T-cell (primary cell): ENCODE data around the gene ATP5F1D. TPM values are rescaled to one million over a fixed set of nuclear protein-coding genes. Genes with fewer than 3 reads are reported as not detected.
A peak's percentile ranks its signal among the peaks of the same experiment; 100 is the strongest.

ENCODE experiments used
- ATAC-seq, 4 experiments: fragments of 200-7000 bp in 3 of 4; fragments of 150-1000 bp in 1 of 4; cut with Tn5 transposase; replicated peaks in 1 of 4; 1 replicate in 3 of 4; 2 replicates in 1 of 4; pipeline ENCODE4 v1.10.0; 2021; ENCODE audit warnings: moderate library complexity in 3 of 4, mild to moderate bottlenecking in 2 of 4, moderate number of reproducible peaks in 1 of 4
- CTCF ChIA-PET, 2 donors: fragments of 300-600 bp; sonication (Branson Sonifier 250); formaldehyde crosslinking; loops; one replicate each; lab custom pipeline; 2022; ENCODE audit warnings: antibody characterized with exemption in 2 of 2; lab: Charles Lee
- POLR2A ChIA-PET, 2 donors: fragments of 300-600 bp; sonication (Branson Sonifier 250); formaldehyde crosslinking; loops; one replicate each; lab custom pipeline; 2022; ENCODE audit warnings: antibody characterized with exemption in 2 of 2; lab: Charles Lee
- DNase-seq, 35 experiments: peaks; one replicate each; pipeline versions ENCODE4 v3.0.0 to v3.0.0-alpha.2; 2013 to 2023
- H3K27ac ChIP-seq: one replicate; pipeline ENCODE4 v1.5.1; 2013; ENCODE audit warnings: low read length
- H3K27me3 ChIP-seq, 2 experiments: replicated peaks in 1 of 2; 1 replicate in 1 of 2; 2 replicates in 1 of 2; pipeline versions ENCODE4 v1.6.1 to v1.7.0; 2013; ENCODE audit warnings: low read length in 1 of 2, mixed read lengths in 1 of 2; ENCODE audit not compliant: control insufficient read depth in 2 of 2, insufficient read depth in 2 of 2; ENCODE audit errors: extremely low read depth in 1 of 2
- H3K36me3 ChIP-seq, 2 donors: 1 replicate in 1 of 2; 2 replicates in 1 of 2; pipeline versions ENCODE4 v1.6.1 to v1.7.0; 2013; ENCODE audit warnings: low read length in 1 of 2; ENCODE audit not compliant: control insufficient read depth in 2 of 2, insufficient read depth in 1 of 2; ENCODE audit errors: extremely low read depth in 1 of 2
- H3K4me1 ChIP-seq, 2 experiments: 1 replicate in 1 of 2; 2 replicates in 1 of 2; pipeline versions ENCODE4 v1.6.1 to v1.7.0; 2013; ENCODE audit warnings: low read length in 2 of 2, mixed read lengths in 1 of 2; ENCODE audit not compliant: insufficient read depth in 2 of 2, control insufficient read depth in 1 of 2; ENCODE audit errors: extremely low read depth in 1 of 2
- H3K4me3 ChIP-seq, 2 donors: 1 replicate in 1 of 2; 2 replicates in 1 of 2; pipeline versions ENCODE4 v1.5.1 to v1.7.0; 2013; ENCODE audit warnings: mild to moderate bottlenecking in 2 of 2, low read length in 1 of 2, moderate library complexity in 1 of 2; ENCODE audit not compliant: control insufficient read depth in 1 of 2; ENCODE audit errors: extremely low read depth in 1 of 2
- H3K9me3 ChIP-seq: 2 replicates; pipeline ENCODE4 v1.7.0; 2013
- H3K27ac Mint-ChIP-seq, 2 donors: one replicate each; pipeline ENCODE4 v1.8.0; 2020 to 2021; ENCODE audit warnings: mild to moderate bottlenecking in 2 of 2, mixed read lengths in 2 of 2
- H3K27me3 Mint-ChIP-seq, 2 donors: one replicate each; pipeline ENCODE4 v1.8.0; 2021 to 2022; ENCODE audit warnings: mixed read lengths in 2 of 2
- H3K36me3 Mint-ChIP-seq: one replicate; pipeline ENCODE4 v1.8.0; 2021; ENCODE audit warnings: mixed read lengths
- H3K4me1 Mint-ChIP-seq, 3 donors: one replicate each; pipeline ENCODE4 v1.8.0; 2020 to 2022; ENCODE audit warnings: mixed read lengths in 3 of 3, mild to moderate bottlenecking in 1 of 3
- H3K4me3 Mint-ChIP-seq, 3 donors: one replicate each; pipeline ENCODE4 v1.8.0; 2020 to 2022; ENCODE audit warnings: mild to moderate bottlenecking in 3 of 3, mixed read lengths in 3 of 3, moderate library complexity in 3 of 3
- H3K9me3 Mint-ChIP-seq, 3 donors: one replicate each; pipeline ENCODE4 v1.8.0; 2020 to 2022; ENCODE audit warnings: mixed read lengths in 3 of 3
- WGBS: methylation state at CpG from one replicate; pipeline ENCODE4 v1.1.5; 2013; ENCODE audit warnings: missing lambda C conversion rate; ENCODE audit not compliant: insufficient coverage; 5-methylcytosine and 5-hydroxymethylcytosine counted together
- total RNA-seq, 35 experiments: library from RNA in 6 of 35; stranded (reverse) in 6 of 35; fragments of 120-200 nt in 1 of 35; gene quantifications; one replicate each; pipeline versions ENCODE4 v1.2.1 to v1.2.4 and lab custom pipeline; 2013 to 2026

The ATP5F1D gene
- total RNA-seq, 5 donors from 2014 or later (not counting 1 experiment from before 2014, with no cell fraction given) = 117 to 233 (median 155) TPM

- CTCF ChIA-PET = no interaction called here
- peak overlapping the region; percentile 15 to 47 for H3K4me3 ChIP-seq
- no peak for ATAC-seq
- POLR2A ChIA-PET = interaction anchor here in 1 of 2 donors (1.3 kb wide), 1 partner anchor 30 kb away, joined by 3 read pairs; the partner anchor contains the start of gene CIRBP
- H3K4me1 ChIP-seq = peaks cover 9 to 61% of the 10 kb centered on the region in 2 experiments
- peak in 3 of 35 experiments; percentile 9 to 40 (median 16) for DNase-seq
- H3K27ac ChIP-seq = no peak overlapping the region
- peak overlapping the region in 1 of 2 donors; percentile 66 for H3K27ac Mint-ChIP-seq
- H3K4me3 Mint-ChIP-seq = peak overlapping the region; percentile 78 to 93 (median 80)
- H3K36me3 ChIP-seq = peaks cover 0 to under 1% of the 10 kb centered on the region in 2 donors
- peaks cover 24 to 42% (median 42%) of the 10 kb centered on the region in 3 donors for H3K4me1 Mint-ChIP-seq
- H3K27me3 Mint-ChIP-seq = peaks cover 5 to 8% of the 10 kb centered on the region in 2 donors
- 61% methylated on average over 30 of the region's 34 CpGs for WGBS
- no peaks in the 10 kb centered on the region for H3K36me3 Mint-ChIP-seq
- no peaks in the 10 kb centered on the region for H3K9me3 Mint-ChIP-seq
- H3K27me3 ChIP-seq = peaks cover 2 to 40% of the 10 kb centered on the region in 2 experiments
- no peaks in the 10 kb centered on the region for H3K9me3 ChIP-seq
Observed at GRCh38 chr19:1238369-1239303, 2.9 kb upstream of the ATP5F1D start.

GRCh38 chr19:1239420-1239795 is 2.1 kb upstream of the ATP5F1D start:
- Histone ChIP-seq H3K27me3 (peaks cover 2 to 40% of the 10 kb centered on the region in 2 experiments), H3K27ac (peak overlapping the region; percentile 70), H3K36me3 (peaks cover 4 to 8% of the 10 kb centered on the region in 2 donors), H3K4me3 (no peak overlapping the region), H3K4me1 (peaks cover 12 to 69% of the 10 kb centered on the region in 2 experiments), H3K9me3 (no peaks in the 10 kb centered on the region)
- Mint-ChIP-seq H3K9me3 (no peaks in the 10 kb centered on the region), H3K4me3 (peak overlapping the region; percentile 78 to 93 (median 80)), H3K27ac (peak overlapping the region; percentile 58 to 66), H3K36me3 (no peaks in the 10 kb centered on the region), H3K27me3 (peaks cover 5 to 8% of the 10 kb centered on the region in 2 donors), H3K4me1 (peaks cover 24 to 43% (median 42%) of the 10 kb centered on the region in 3 donors)
- ChIA-PET POLR2A (no interaction called here), CTCF (no interaction called here)
- DNase-seq (peak in 2 of 35 experiments; percentile 14 to 26), ATAC-seq (no peak)
- 91% methylated on average over 8 of the region's 11 CpGs for WGBS

GRCh38 chr19:1239796-1240737 is 1.5 kb upstream of the ATP5F1D start:
- ChIA-PET CTCF (interaction anchor here in 1 of 2 donors (1.0 kb wide), 1 partner anchor 22 kb away, joined by 3 read pairs; no protein-coding TSS in a partner anchor), POLR2A (interaction anchor here (0.6 to 1.1 kb wide), 3 partner anchors 29 to 394 kb away, joined by 3 to 5 read pairs (median 3); partner anchors contain the start of gene CIRBP (in 1 of the 2))
- Histone ChIP-seq H3K4me3 (peak overlapping the region; percentile 24 to 35), H3K9me3 (no peaks in the 10 kb centered on the region), H3K36me3 (peaks cover 4 to 10% of the 10 kb centered on the region in 2 donors), H3K27ac (peak overlapping the region; percentile 70), H3K4me1 (peaks cover 18 to 75% of the 10 kb centered on the region in 2 experiments), H3K27me3 (peaks cover 2 to 40% of the 10 kb centered on the region in 2 experiments)
- ATAC-seq (peak; percentile 47 to 71 (median 50)), DNase-seq (peak; percentile 72 to 100 (median 91))
- Mint-ChIP-seq H3K27ac (peak overlapping the region in 1 of 2 donors; percentile 58), H3K4me1 (peaks cover 24 to 47% (median 46%) of the 10 kb centered on the region in 3 donors), H3K36me3 (no peaks in the 10 kb centered on the region), H3K9me3 (no peaks in the 10 kb centered on the region), H3K27me3 (peaks cover 5 to 8% of the 10 kb centered on the region in 2 donors), H3K4me3 (peak overlapping the region in 2 of 3 donors; percentile 88 to 93)
- whole genome bisulfite sequencing = 15% methylated on average over 76 of the region's 84 CpGs

- H3K4me1 ChIP-seq = peaks cover 18 to 84% of the 10 kb centered on the region in 2 experiments
- Mint-ChIP-seq H3K4me1 (peaks cover 24 to 47% (median 46%) of the 10 kb centered on the region in 3 donors), H3K9me3 (no peaks in the 10 kb centered on the region), H3K27ac (peak overlapping the region in 1 of 2 donors; percentile 89), H3K4me3 (peak overlapping the region; percentile 81 to 93 (median 88)), H3K27me3 (peaks cover 5 to 8% of the 10 kb centered on the region in 2 donors), H3K36me3 (no peaks in the 10 kb centered on the region)
- 75% methylated on average over 14 of the region's 15 CpGs for WGBS
- DNase-seq (no peak), ATAC-seq (no peak)
- H3K9me3 ChIP-seq = no peaks in the 10 kb centered on the region
- H3K4me3 ChIP-seq = peak overlapping the region; percentile 35 to 45
- no peak overlapping the region for H3K27ac ChIP-seq
- peaks cover 2 to 34% of the 10 kb centered on the region in 2 experiments for H3K27me3 ChIP-seq
- peaks cover 4 to 10% of the 10 kb centered on the region in 2 donors for H3K36me3 ChIP-seq
- CTCF ChIA-PET = interaction anchor here in 1 of 2 donors (1.0 kb wide), 1 partner anchor 21 kb away, joined by 3 read pairs; no protein-coding TSS in a partner anchor
- POLR2A ChIA-PET = interaction anchor here (0.6 to 1.1 kb wide), 3 partner anchors 28 to 394 kb away, joined by 3 to 5 read pairs (median 3); partner anchors contain the start of gene CIRBP (in 1 of the 2)
Observed at GRCh38 chr19:1240925-1241324, 626 bp upstream of the ATP5F1D start.

GRCh38 chr19:1243768-1244692 is 2.5 kb downstream of the ATP5F1D start:
- 64% methylated on average over 30 of the region's 33 CpGs for WGBS
- Mint-ChIP-seq H3K27ac (peak overlapping the region; percentile 80 to 92), H3K4me3 (peak overlapping the region; percentile 43 to 93 (median 59)), H3K9me3 (no peaks in the 10 kb centered on the region), H3K27me3 (no peaks in the 10 kb centered on the region), H3K4me1 (peaks cover 16 to 38% (median 38%) of the 10 kb centered on the region in 3 donors), H3K36me3 (no peaks in the 10 kb centered on the region)
- H3K27me3 ChIP-seq = peaks cover 0 to 11% of the 10 kb centered on the region in 2 experiments
- no peak overlapping the region for H3K4me3 ChIP-seq
- ATAC-seq (peak; percentile 38 to 41 (median 39)), DNase-seq (peak; percentile 72 to 92 (median 84))
- H3K4me1 ChIP-seq = peaks cover 18 to 77% of the 10 kb centered on the region in 2 experiments
- H3K9me3 ChIP-seq = no peaks in the 10 kb centered on the region
- peak overlapping the region; percentile 58 for H3K27ac ChIP-seq
- ChIA-PET CTCF (interaction anchor here (0.5 to 3.8 kb wide), 13 partner anchors 9 to 147 kb away, joined by 3 to 115 read pairs (median 5); partner anchors contain the start of gene CIRBP (in 1 of the 2)), POLR2A (interaction anchor here (0.5 to 2.7 kb wide), 6 partner anchors 9 to 28 kb away, joined by 3 to 58 read pairs (median 10); partner anchors contain the start of gene CIRBP (in 2 of the 2))
- peaks cover 4 to 10% of the 10 kb centered on the region in 2 donors for H3K36me3 ChIP-seq
